Measurements from ENCODE around the gene RARA.
"Not testable (repeated sequence)": the region's sequence is repeated elsewhere in the genome, so short reads cannot be mapped to it uniquely, and the experiment has no call there.

Gene RARA

GRCh38 chr17:40372031-40372430 is 63.1 kb downstream of the RARA start:
- no peak overlapping the region for H3K4me3 ChIP-seq (ENCODE audit: low read length)
- DNase-seq (ENCODE audit: low read depth), result no peak
- TF ChIP-seq CTCF (conservative IDR thresholded peaks at IDR 0.05; ENCODE audit: low read depth, low read length), result no peak

GRCh38 chr17:40372644-40373043 is 63.7 kb downstream of the RARA start:
- not testable (repeated sequence) for H3K4me3 ChIP-seq (ENCODE audit: low read length); DNase-seq (ENCODE audit: low read depth)

DNA sequence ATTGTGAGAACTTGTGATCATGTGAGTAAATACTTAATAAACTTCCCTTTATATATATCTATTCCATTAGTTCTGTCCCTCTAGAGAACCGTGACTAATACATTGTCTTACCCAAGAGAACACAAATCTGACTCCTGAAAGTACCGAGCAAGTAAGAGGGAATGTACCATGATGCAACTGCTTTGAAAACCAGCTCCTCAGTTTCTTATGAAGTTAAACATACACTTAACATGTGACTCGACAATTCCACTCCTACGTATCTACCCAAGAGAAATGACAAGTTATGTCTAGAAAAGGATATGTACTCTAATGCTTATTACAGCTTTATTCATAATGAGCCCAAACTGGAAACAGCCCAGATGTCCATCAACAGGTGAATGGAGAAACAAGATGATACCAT is 64.3 kb downstream of the RARA start:
- no peak for TF ChIP-seq CTCF (conservative IDR thresholded peaks at IDR 0.05; ENCODE audit: low read depth, low read length)
- no peak for DNase-seq (ENCODE audit: low read depth)
- H3K4me3 ChIP-seq (ENCODE audit: low read length), result no peak overlapping the region

GRCh38 chr17:40373999-40374398 is 65.0 kb downstream of the RARA start:
- no peak overlapping the region for H3K4me3 ChIP-seq (ENCODE audit: low read length)
- no peak for DNase-seq (ENCODE audit: low read depth)
- no peak for TF ChIP-seq CTCF (conservative IDR thresholded peaks at IDR 0.05; ENCODE audit: low read depth, low read length)

DNA sequence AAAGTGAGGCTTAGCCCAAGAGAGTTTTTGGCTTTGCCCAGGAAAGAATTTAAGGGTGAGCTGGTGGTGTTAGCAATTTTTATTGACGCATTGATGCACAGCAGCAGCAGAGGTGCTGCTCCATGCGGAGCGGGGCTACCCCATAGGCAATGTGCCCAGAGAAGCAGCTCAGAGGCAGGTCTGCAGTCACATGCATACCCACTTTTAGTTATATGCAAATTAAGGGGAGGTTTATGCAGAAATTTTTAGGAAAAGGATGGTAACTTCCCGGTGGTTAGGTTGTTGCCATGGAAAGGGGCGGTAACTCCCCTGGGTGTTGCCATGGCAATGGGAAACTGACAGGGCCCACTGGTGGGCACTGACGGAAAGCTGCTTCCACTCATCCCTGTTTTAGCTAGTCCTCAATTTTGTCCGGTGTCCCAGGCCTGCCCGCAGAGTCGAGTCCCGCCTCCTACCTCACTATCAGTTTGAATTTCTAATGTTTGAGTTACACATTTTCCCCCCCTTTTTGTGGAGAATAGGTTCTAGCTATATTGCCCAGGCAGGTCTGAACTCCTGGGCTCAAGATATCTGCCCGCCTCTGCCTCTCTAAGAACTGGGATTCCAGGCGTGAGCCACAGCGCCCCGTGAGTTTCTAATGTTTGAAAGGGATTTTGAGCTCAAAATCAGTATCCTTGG is 66.0 kb downstream of the RARA start:
- no peak for TF ChIP-seq CTCF (conservative IDR thresholded peaks at IDR 0.05; ENCODE audit: low read depth, low read length)
- no peak overlapping the region for H3K4me3 ChIP-seq (ENCODE audit: low read length)
- DNase-seq (ENCODE audit: low read depth), result no peak

GRCh38 chr17:40375786-40376185 is 66.8 kb downstream of the RARA start:
- not testable (repeated sequence) for H3K4me3 ChIP-seq (ENCODE audit: low read length); DNase-seq (ENCODE audit: low read depth)

GRCh38 chr17:40376541-40376940 is 67.6 kb downstream of the RARA start:
- H3K4me3 ChIP-seq (ENCODE audit: low read length); DNase-seq (ENCODE audit: low read depth): not testable (repeated sequence)

DNA sequence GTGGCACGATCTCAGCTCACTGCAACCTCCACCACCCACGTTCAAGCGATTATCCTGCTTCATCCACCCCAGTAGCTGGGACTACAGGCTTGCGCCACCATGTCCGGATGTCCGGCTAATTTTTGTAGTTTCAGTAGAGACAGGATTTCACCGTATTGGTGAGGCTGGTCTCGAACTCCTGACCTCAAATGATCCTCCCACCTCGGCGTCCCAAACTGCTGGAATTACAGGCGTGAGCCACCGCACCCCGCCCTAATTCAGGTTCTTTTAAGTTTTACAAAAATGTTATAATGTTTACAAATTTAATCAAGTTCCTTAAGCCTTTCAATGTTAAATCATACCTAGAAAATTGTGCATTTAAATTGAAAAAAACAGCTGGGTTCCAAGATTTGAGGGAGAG is 68.9 kb downstream of the RARA start:
- DNase-seq (ENCODE audit: low read depth), result no peak
- no peak overlapping the region for H3K4me3 ChIP-seq (ENCODE audit: low read length)
- no peak for TF ChIP-seq CTCF (conservative IDR thresholded peaks at IDR 0.05; ENCODE audit: low read depth, low read length)

GRCh38 chr17:40378966-40379365 is 70.0 kb downstream of the RARA start:
- TF ChIP-seq CTCF (conservative IDR thresholded peaks at IDR 0.05; ENCODE audit: low read depth, low read length), result no peak
- no peak overlapping the region for H3K4me3 ChIP-seq (ENCODE audit: low read length)
- no peak for DNase-seq (ENCODE audit: low read depth)
